OCI-LY3 (cell line): ENCODE measurements around the gene SUSD5.

Experiments used
- CTCF ChIP-seq: fragments of 200-600, 300-600 bp; sonication (generic); IDR thresholded peaks from 2 replicates; pipeline ENCODE4 v1.5.1; 2014; ENCODE audit warnings: antibody characterized with exemption, low read length, low read depth
- EZH2phosphoT487 ChIP-seq: fragments of 200-600 bp; shearing (Covaris generic); IDR thresholded peaks from 2 replicates; pipeline ENCODE4 v1.6.1; 2018; ENCODE audit warnings: antibody characterized with exemption, mixed run types, low read depth

GRCh38 chr3:33153782-33154181 lies 64.8 kb downstream of the SUSD5 start:
- no peak for TF ChIP-seq CTCF
- no peak for TF ChIP-seq EZH2phosphoT487
